H1 (cell line): Measurements from ENCODE around the gene KRT7. TPM values are rescaled to one million over a fixed set of nuclear protein-coding genes. Genes with fewer than 3 reads are reported as not detected.

Experiments used
- CTCF ChIA-PET: fragments of 300-600 bp; sonication (Branson Sonifier 250); formaldehyde crosslinking; loops from one replicate; lab custom pipeline; 2021; ENCODE audit not compliant: partially characterized antibody; lab: Charles Lee
- POLR2A ChIA-PET: fragments of 300-600 bp; sonication (Branson Sonifier 250); formaldehyde crosslinking; loops from one replicate; lab custom pipeline; 2021; ENCODE audit warnings: inconsistent platforms; ENCODE audit not compliant: partially characterized antibody; lab: Charles Lee
- DNase-seq, 2 experiments: peaks; one replicate each; pipeline versions ENCODE4 v3.0.0 to v3.0.0-alpha.2; 2010 to 2022; ENCODE audit warnings: low spot score in 2 of 2, low read depth in 1 of 2, mixed read lengths in 1 of 2
- FAIRE-seq: peaks from 2 replicates; lab custom pipeline; 2011; peaks lifted over from hg19 to GRCh38; lab: Jason Lieb, UNC
- H2AFZ ChIP-seq: 2 replicates; pipeline ENCODE4 v1.8.1; 2012; ENCODE audit warnings: low read length, inconsistent platforms
- H2AK5ac ChIP-seq: 2 replicates; pipeline ENCODE4 v1.6.1; 2013; ENCODE audit warnings: low read depth, low read length
- H2BK120ac ChIP-seq: replicated peaks from 2 replicates; pipeline ENCODE3; 2013; ENCODE audit warnings: low read depth, low read length, inconsistent platforms
- H2BK12ac ChIP-seq: 2 replicates; pipeline ENCODE4 v1.6.1; 2013; ENCODE audit warnings: low read depth, low read length
- H2BK15ac ChIP-seq: 2 replicates; pipeline ENCODE4 v1.6.1; 2013; ENCODE audit warnings: low read length
- H2BK20ac ChIP-seq: 2 replicates; pipeline ENCODE4 v1.6.1; 2013; ENCODE audit warnings: low read length
- H2BK5ac ChIP-seq: 2 replicates; pipeline ENCODE4 v1.6.1; 2013; ENCODE audit warnings: low read depth, low read length
- H3K14ac ChIP-seq: 2 replicates; pipeline ENCODE4 v1.6.1; 2013; ENCODE audit warnings: inconsistent platforms; ENCODE audit not compliant: insufficient read length
- H3K18ac ChIP-seq: 2 replicates; pipeline ENCODE4 v1.6.1; 2013; ENCODE audit warnings: low read length; ENCODE audit errors: extremely low read depth
- H3K23ac ChIP-seq: 2 replicates; pipeline ENCODE4 v1.6.1; 2013; ENCODE audit warnings: inconsistent platforms; ENCODE audit not compliant: insufficient read length
- H3K23me2 ChIP-seq: 2 replicates; pipeline ENCODE4 v1.6.1; 2013; ENCODE audit warnings: low read depth, low read length
- H3K27ac ChIP-seq: 2 replicates; pipeline ENCODE4 v1.6.1; 2011; ENCODE audit warnings: low read depth, low read length, inconsistent platforms
- H3K27me3 ChIP-seq, 4 experiments: replicated peaks in 1 of 4; 1 replicate in 1 of 4; 2 replicates in 3 of 4; pipeline versions ENCODE4 v1.6.1 to v1.8.1; 2011 to 2013; ENCODE audit warnings: low read length in 3 of 4, mild to moderate bottlenecking in 3 of 4, inconsistent platforms in 2 of 4, mixed read lengths in 2 of 4, moderate library complexity in 1 of 4; ENCODE audit not compliant: control insufficient read depth in 3 of 4, insufficient read depth in 3 of 4; ENCODE audit errors: extremely low read depth in 1 of 4
- H3K36me3 ChIP-seq, 4 experiments: 2 replicates each; pipeline versions ENCODE4 v1.6.1 to v1.8.1; 2011 to 2013; ENCODE audit warnings: mild to moderate bottlenecking in 4 of 4, low read length in 3 of 4, moderate library complexity in 2 of 4, control low read depth in 1 of 4, inconsistent platforms in 1 of 4; ENCODE audit not compliant: insufficient read depth in 4 of 4, control insufficient read depth in 2 of 4
- H3K4ac ChIP-seq: replicated peaks from 2 replicates; pipeline ENCODE3; 2013; ENCODE audit warnings: low read length, low read depth, mixed read lengths, inconsistent platforms; ENCODE audit not compliant: insufficient read length
- H3K4me1 ChIP-seq, 4 experiments: replicated peaks in 1 of 4; 1 replicate in 1 of 4; 2 replicates in 3 of 4; pipeline versions ENCODE4 v1.6.1 to v1.8.1; 2011 to 2013; ENCODE audit warnings: low read length in 3 of 4, inconsistent platforms in 2 of 4, mixed read lengths in 1 of 4; ENCODE audit not compliant: insufficient read depth in 4 of 4, control insufficient read depth in 3 of 4
- H3K4me2 ChIP-seq, 2 experiments: 2 replicates each; pipeline versions ENCODE4 v1.6.1 to v1.8.1; 2011 to 2013; ENCODE audit warnings: low read depth in 2 of 2, low read length in 2 of 2, control low read depth in 1 of 2, inconsistent platforms in 1 of 2, mild to moderate bottlenecking in 1 of 2; ENCODE audit not compliant: insufficient read depth in 1 of 2
- H3K4me3 ChIP-seq, 4 experiments: fragments of 200-600, 300-600 bp in 1 of 4; sonication (generic), shearing (Covaris generic), sonication (Bioruptor Twin) in 1 of 4; 2 replicates each; pipeline versions ENCODE4 v1.5.1 to v1.8.1; 2011 to 2016; ENCODE audit warnings: low read length in 4 of 4, low read depth in 3 of 4, control low read depth in 2 of 4, inconsistent platforms in 2 of 4, mild to moderate bottlenecking in 2 of 4, mixed read lengths in 1 of 4, moderate library complexity in 1 of 4; ENCODE audit not compliant: insufficient read depth in 2 of 4; ENCODE audit errors: extremely low read depth in 1 of 4
- H3K56ac ChIP-seq: replicated peaks from 2 replicates; pipeline ENCODE3; 2013; ENCODE audit warnings: low read depth, mild to moderate bottlenecking, mixed read lengths, low read length, inconsistent platforms; ENCODE audit not compliant: insufficient read length
- H3K79me1 ChIP-seq: 2 replicates; pipeline ENCODE4 v1.6.1; 2013; ENCODE audit warnings: low read depth, low read length, control low read depth
- H3K79me2 ChIP-seq, 2 experiments: 2 replicates each; pipeline versions ENCODE4 v1.6.1 to v1.8.1; 2012 to 2013; ENCODE audit warnings: low read length in 2 of 2, mild to moderate bottlenecking in 2 of 2, inconsistent platforms in 1 of 2; ENCODE audit not compliant: insufficient read depth in 2 of 2, control insufficient read depth in 1 of 2
- H3K9ac ChIP-seq, 4 experiments: replicated peaks in 1 of 4; 1 replicate in 1 of 4; 2 replicates in 3 of 4; pipeline versions ENCODE4 v1.6.1 to v1.8.1; 2011 to 2013; ENCODE audit warnings: low read depth in 3 of 4, low read length in 3 of 4, control low read depth in 2 of 4, mild to moderate bottlenecking in 2 of 4, moderate library complexity in 2 of 4, inconsistent platforms in 1 of 4; ENCODE audit errors: extremely low read depth in 1 of 4
- H3K9me3 ChIP-seq, 2 experiments: 2 replicates each; pipeline versions ENCODE4 v1.6.1 to v1.8.1; 2012 to 2013; ENCODE audit warnings: mild to moderate bottlenecking in 2 of 2, moderate library complexity in 2 of 2, control low read depth in 1 of 2, inconsistent platforms in 1 of 2, low read depth in 1 of 2, low read length in 1 of 2, mixed read lengths in 1 of 2; ENCODE audit not compliant: insufficient read depth in 2 of 2
- H4K20me1 ChIP-seq, 2 experiments: replicated peaks in 1 of 2; 2 replicates each; pipeline versions ENCODE3 to v1.8.1; 2011 to 2013; ENCODE audit warnings: inconsistent platforms in 2 of 2, low read length in 2 of 2, mild to moderate bottlenecking in 1 of 2; ENCODE audit not compliant: insufficient read depth in 2 of 2, control insufficient read depth in 1 of 2
- H4K5ac ChIP-seq: 2 replicates; pipeline ENCODE4 v1.6.1; 2013; ENCODE audit warnings: low read length, low read depth, mixed read lengths, inconsistent platforms; ENCODE audit not compliant: insufficient read length
- H4K8ac ChIP-seq: 2 replicates; pipeline ENCODE4 v1.8.0; 2013; ENCODE audit warnings: mild to moderate bottlenecking, moderate library complexity, low read length, inconsistent platforms; ENCODE audit not compliant: insufficient read depth; ENCODE audit errors: extremely low read depth
- H4K91ac ChIP-seq: replicated peaks from 2 replicates; pipeline ENCODE3; 2013; ENCODE audit warnings: low read length, mixed read lengths, inconsistent platforms; ENCODE audit not compliant: insufficient read length
- CHD1 ChIP-seq: IDR thresholded peaks from 2 replicates; pipeline ENCODE4 v1.6.1; 2012; ENCODE audit warnings: low read depth, low read length, improper control_type of control experiment
- CREB1 ChIP-seq: IDR thresholded peaks from 2 replicates; pipeline ENCODE4 v1.6.1; 2012; ENCODE audit warnings: inconsistent platforms
- EGR1 ChIP-seq: IDR thresholded peaks from 2 replicates; pipeline ENCODE4 v1.6.1; 2011; ENCODE audit warnings: low read depth, low read length, borderline replicate concordance
- KDM4A ChIP-seq: IDR thresholded peaks from one replicate; pipeline ENCODE4 v1.7.1; 2012; ENCODE audit warnings: low read depth, mild to moderate bottlenecking, moderate library complexity, low read length, inconsistent platforms; ENCODE audit not compliant: severe bottlenecking
- MAFK ChIP-seq: IDR thresholded peaks from 2 replicates; pipeline ENCODE4 v1.6.1; 2012; ENCODE audit warnings: low read depth, mild to moderate bottlenecking, improper control_type of control experiment, low read length
- NANOG ChIP-seq: IDR thresholded peaks from 2 replicates; pipeline ENCODE4 v1.6.1; 2011; ENCODE audit warnings: low read length, low read depth, mild to moderate bottlenecking, inconsistent platforms; ENCODE audit not compliant: insufficient read depth, poor library complexity, severe bottlenecking
- POLR2A ChIP-seq, 2 experiments: IDR thresholded peaks; 1 replicate in 1 of 2; 2 replicates in 1 of 2; pipeline ENCODE4 v1.6.1; 2011; ENCODE audit warnings: low read depth in 2 of 2, low read length in 2 of 2, mild to moderate bottlenecking in 2 of 2; ENCODE audit errors: control extremely low read depth in 1 of 2
- POLR2AphosphoS5 ChIP-seq: IDR thresholded peaks from 2 replicates; pipeline ENCODE4 v1.6.1; 2011; ENCODE audit warnings: low read depth, low read length
- RAD21 ChIP-seq, 2 experiments: IDR thresholded peaks in 1 of 2; conservative IDR thresholded peaks in 1 of 2; 2 replicates each; pipeline ENCODE4 v1.6.1; 2011; ENCODE audit warnings: low read depth in 2 of 2, low read length in 2 of 2, improper control_type of control experiment in 1 of 2, inconsistent platforms in 1 of 2, mild to moderate bottlenecking in 1 of 2, moderate library complexity in 1 of 2
- WGBS, 2 experiments: shearing (Covaris generic) in 1 of 2; methylation state at CpG; one replicate each; pipeline versions ENCODE4 v1.1.6 to v1.1.7; 2013 to 2015; ENCODE audit warnings: low lambda C conversion rate in 2 of 2, mixed read lengths in 2 of 2, inconsistent platforms in 1 of 2, low coverage in 1 of 2, missing lambda C conversion rate in 1 of 2; ENCODE audit not compliant: insufficient replicate concordance in 2 of 2, insufficient coverage in 1 of 2, insufficient read length in 1 of 2; ENCODE audit errors: extremely low coverage in 1 of 2, missing lambda C conversion rate in 1 of 2; 5-methylcytosine and 5-hydroxymethylcytosine counted together
- polyA plus RNA-seq, 7 experiments: library from polyadenylated mRNA; depleted of rRNA in 3 of 7; stranded (reverse) in 5 of 7; unstranded in 2 of 7; fragments of >200 nt in 5 of 7; fragments of 200-250 nt in 2 of 7; gene quantifications; 1 replicate in 5 of 7; 2 replicates in 1 of 7; 4 replicates in 1 of 7; pipeline versions ENCODE4 v1.2.1 to v1.2.3, GENCODE V29; 2011 to 2013; ENCODE audit warnings: missing spikeins in 2 of 7, mixed read lengths in 2 of 7
- total RNA-seq: library from RNA; stranded (reverse); fragmentation: NEBNext Ultra II Directional; extraction: Animal tissue kit (Norgen Biotek cat#: 25700); gene quantifications from 2 replicates; pipeline ENCODE4 v1.2.1, GENCODE V29; 2021
- TF ChIP-seq, protein P1 (sequence below): IDR thresholded peaks from 2 replicates; pipeline ENCODE4 v1.6.1; 2011; ENCODE audit warnings: low read length, improper control_type of control experiment
- TF ChIP-seq, protein P2 (sequence below): IDR thresholded peaks from 2 replicates; pipeline ENCODE4 v1.6.1; 2011; ENCODE audit warnings: low read depth, mild to moderate bottlenecking, low read length; ENCODE audit not compliant: insufficient read depth

KRT7 gene
- total and polyA plus RNA-seq, 2 of the 8 experiments (the other 6 are each of a cell fraction or from before 2014, with no cell fraction given), result 13.2 to 19.0 TPM

DNA sequence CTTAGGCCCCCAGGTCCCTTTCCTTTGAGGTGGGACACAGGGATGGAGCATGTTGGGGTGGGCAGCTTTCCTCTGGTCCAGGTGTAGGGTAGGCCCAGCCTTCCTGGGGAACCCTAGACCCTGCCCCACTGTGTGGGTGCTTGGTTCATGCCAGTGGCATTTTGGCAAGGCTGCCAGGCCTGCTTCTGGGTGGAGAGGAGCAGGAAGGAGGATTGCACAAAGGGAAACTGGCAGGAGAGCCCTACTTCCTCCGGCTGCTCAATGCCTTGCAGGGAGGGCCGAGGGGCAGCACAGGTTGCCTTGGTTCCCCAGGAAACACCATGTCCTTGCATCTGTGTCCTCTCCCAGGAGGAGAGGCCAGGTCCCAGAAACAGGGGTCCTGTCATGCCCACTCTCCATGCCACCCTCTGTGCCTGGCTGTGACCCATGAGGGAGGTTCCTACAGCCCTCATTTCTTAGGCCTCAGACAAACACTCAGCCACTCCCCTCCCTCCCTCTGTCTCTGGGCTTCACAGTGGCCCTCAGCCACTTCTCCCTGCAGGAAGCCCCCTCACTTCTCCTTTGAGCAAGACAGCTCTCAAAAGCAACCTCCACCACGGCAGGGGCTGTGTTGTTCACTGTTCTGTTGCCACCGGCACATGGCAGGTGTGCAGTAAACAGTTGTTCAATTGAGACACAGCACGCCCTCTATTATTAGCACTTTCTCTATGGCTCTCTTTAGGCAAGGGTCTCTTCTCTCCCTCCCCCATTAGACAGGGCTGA, 34.4 kb upstream of the KRT7 start:
- FAIRE-seq (no peak), DNase-seq (no peak)
- Histone ChIP-seq H3K4ac (no peak overlapping the region), H3K4me3 (no peak overlapping the region), H2BK12ac (no peak overlapping the region), H3K23me2 (no peaks in the 10 kb centered on the region), H2BK5ac (no peak overlapping the region), H4K91ac (no peak overlapping the region), H2AFZ (no peak overlapping the region), H3K14ac (no peak overlapping the region), H2BK15ac (no peak overlapping the region), H3K56ac (no peak overlapping the region), H3K79me2 (no peaks in the 10 kb centered on the region), H2BK20ac (no peak overlapping the region), H2AK5ac (no peak overlapping the region), H4K5ac (no peak overlapping the region), H2BK120ac (no peak overlapping the region), H4K8ac (no peak overlapping the region; the same call in 1 of the 2 replicates), H3K4me1 (peaks cover 0 to 21% (median 7%) of the 10 kb centered on the region in 4 experiments; a peak in 5 of 7 replicates), H3K79me1 (no peaks in the 10 kb centered on the region), H4K20me1 (no peaks in the 10 kb centered on the region), H3K36me3 (no peaks in the 10 kb centered on the region), H3K27ac (no peak overlapping the region), H3K27me3 (no peaks in the 10 kb centered on the region), H3K4me2 (no peak overlapping the region), H3K18ac (no peak overlapping the region), H3K9me3 (no peaks in the 10 kb centered on the region), H3K9ac (no peak overlapping the region), H3K23ac (no peak overlapping the region)
- CTCF ChIA-PET, result interaction anchor here (1.1 to 2.2 kb wide), 3 partner anchors 55 to 166 kb away, joined by 3 to 7 read pairs (median 3); no protein-coding TSS in a partner anchor
- POLR2A ChIA-PET, result no interaction called here
- 77% methylated on average over 5 of the region's 5 CpGs; no CpG with 5 or more reads in 1 of the 2 experiments for WGBS, 2 experiments
- TF ChIP-seq CHD1 (no peak), MAFK (no peak), POLR2A (IDR thresholded peaks at IDR 0.05; ENCODE audit: control extremely low read depth in 1 of 2, low read depth in 2 of 2, low read length in 2 of 2) (no peak), CREB1 (no peak), NANOG (no peak), RAD21 (IDR thresholded peaks at IDR 0.05 in 1 of 2, conservative IDR thresholded peaks at IDR 0.05 in 1 of 2; ENCODE audit: low read depth in 2 of 2, low read length in 2 of 2) (no peak), POLR2AphosphoS5 (no peak), KDM4A (no peak), EGR1 (no peak)
- TF ChIP-seq, protein P1, sequence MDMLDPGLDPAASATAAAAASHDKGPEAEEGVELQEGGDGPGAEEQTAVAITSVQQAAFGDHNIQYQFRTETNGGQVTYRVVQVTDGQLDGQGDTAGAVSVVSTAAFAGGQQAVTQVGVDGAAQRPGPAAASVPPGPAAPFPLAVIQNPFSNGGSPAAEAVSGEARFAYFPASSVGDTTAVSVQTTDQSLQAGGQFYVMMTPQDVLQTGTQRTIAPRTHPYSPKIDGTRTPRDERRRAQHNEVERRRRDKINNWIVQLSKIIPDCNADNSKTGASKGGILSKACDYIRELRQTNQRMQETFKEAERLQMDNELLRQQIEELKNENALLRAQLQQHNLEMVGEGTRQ, result no peak
- TF ChIP-seq, protein P2, sequence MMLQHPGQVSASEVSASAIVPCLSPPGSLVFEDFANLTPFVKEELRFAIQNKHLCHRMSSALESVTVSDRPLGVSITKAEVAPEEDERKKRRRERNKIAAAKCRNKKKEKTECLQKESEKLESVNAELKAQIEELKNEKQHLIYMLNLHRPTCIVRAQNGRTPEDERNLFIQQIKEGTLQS, result no peak
